KMS-11 (cell line): ENCODE data around the gene SKI.

Experiments used
- H2AFZ ChIP-seq: fragments of 200-600 bp; sonication (generic); 2 replicates; pipeline ENCODE4 v1.6.1; 2016; ENCODE audit warnings: antibody characterized with exemption, mixed run types, low read depth
- H3K27ac ChIP-seq: fragments of 200-600 bp; sonication (generic); 2 replicates; pipeline ENCODE4 v1.6.1; 2016; ENCODE audit warnings: mild to moderate bottlenecking, mixed run types
- H3K27me3 ChIP-seq: fragments of 200-600 bp; sonication (generic); 2 replicates; pipeline ENCODE4 v1.6.1; 2017; ENCODE audit warnings: mild to moderate bottlenecking, low read depth, mixed run types, moderate library complexity; ENCODE audit not compliant: insufficient read depth
- H3K36me3 ChIP-seq: fragments of 200-600 bp; sonication (generic); 2 replicates; pipeline ENCODE4 v1.6.1; 2017; ENCODE audit warnings: mild to moderate bottlenecking, mixed run types; ENCODE audit not compliant: insufficient read depth
- H3K4me1 ChIP-seq: fragments of 200-600 bp; sonication (generic); 2 replicates; pipeline ENCODE4 v1.6.1; 2016; ENCODE audit warnings: mild to moderate bottlenecking, low read depth, mixed run types; ENCODE audit not compliant: poor library complexity, severe bottlenecking
- H3K4me2 ChIP-seq: fragments of 200-600 bp; sonication (generic); 2 replicates; pipeline ENCODE4 v1.7.0; 2016; ENCODE audit warnings: mild to moderate bottlenecking, mixed run types
- H3K4me3 ChIP-seq: fragments of 200-600 bp; sonication (generic); IDR thresholded peaks from 2 replicates; pipeline ENCODE4 v1.6.1; 2017; ENCODE audit warnings: low read depth, low read length, mixed read lengths; ENCODE audit not compliant: insufficient read depth
- H3K79me2 ChIP-seq: fragments of 200-600 bp; sonication (generic); 2 replicates; pipeline ENCODE4 v1.6.1; 2016; ENCODE audit warnings: low read depth, mixed run types; ENCODE audit not compliant: insufficient read depth
- H3K9ac ChIP-seq: fragments of 200-600 bp; sonication (generic); 2 replicates; pipeline ENCODE4 v1.6.1; 2016; ENCODE audit warnings: mild to moderate bottlenecking, mixed run types
- H4K20me1 ChIP-seq: fragments of 200-600 bp; sonication (generic); 2 replicates; pipeline ENCODE4 v1.6.1; 2016; ENCODE audit warnings: mild to moderate bottlenecking, mixed run types; ENCODE audit not compliant: insufficient read depth
- CTCF ChIP-seq: fragments of 200-600 bp; sonication (generic); conservative IDR thresholded peaks from 2 replicates; pipeline ENCODE4 v1.6.1; 2017; ENCODE audit warnings: low read depth, mild to moderate bottlenecking, antibody characterized with exemption, low read length, moderate library complexity, mixed read lengths

Gene SKI

DNA sequence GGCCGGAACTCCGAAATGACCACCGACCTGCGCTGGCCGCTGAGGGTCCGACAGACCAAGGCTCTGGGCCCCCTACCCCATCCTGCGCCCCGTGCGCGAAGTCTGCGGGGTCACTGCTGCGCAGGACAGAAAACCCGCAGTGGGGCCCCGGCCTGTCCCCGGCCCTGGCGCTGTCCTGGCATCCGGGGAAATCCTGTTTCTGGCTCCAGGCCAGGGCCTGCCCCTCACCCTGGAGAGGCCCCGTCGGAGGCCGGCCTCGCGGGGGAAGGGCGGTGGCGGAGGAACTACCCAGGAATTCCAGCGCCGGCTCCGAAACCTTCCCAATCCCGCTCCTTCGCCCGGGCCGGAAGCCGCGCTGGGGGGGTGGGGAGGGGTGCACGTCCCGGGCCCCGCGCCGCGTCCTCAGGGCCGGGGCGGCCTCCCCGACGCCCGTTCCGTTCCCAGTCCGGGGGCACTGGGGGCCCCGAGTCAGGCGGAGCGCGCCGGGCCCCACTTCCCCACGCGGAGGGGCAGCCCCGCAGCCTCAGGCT is 86.2 kb downstream of the SKI start:
- no peak overlapping the region for H2AFZ ChIP-seq
- no peak overlapping the region for H3K27ac ChIP-seq
- no peaks in the 10 kb centered on the region for H4K20me1 ChIP-seq
- H3K27me3 ChIP-seq: peaks cover 34% of the 10 kb centered on the region
- H3K4me1 ChIP-seq: no peaks in the 10 kb centered on the region
- H3K36me3 ChIP-seq: no peaks in the 10 kb centered on the region
- H3K79me2 ChIP-seq: no peaks in the 10 kb centered on the region
- H3K4me2 ChIP-seq: no peak overlapping the region
- no peak for TF ChIP-seq CTCF
- no peak overlapping the region for H3K9ac ChIP-seq
- H3K4me3 ChIP-seq: no peak overlapping the region

- H3K4me1 ChIP-seq: no peaks in the 10 kb centered on the region
- no peak overlapping the region for H3K4me2 ChIP-seq
- H3K36me3 ChIP-seq: no peaks in the 10 kb centered on the region
- H3K9ac ChIP-seq: no peak overlapping the region
- no peaks in the 10 kb centered on the region for H3K79me2 ChIP-seq
- TF ChIP-seq CTCF: no peak; the same call in 1 of the 2 replicates
- H3K27ac ChIP-seq: no peak overlapping the region
- no peaks in the 10 kb centered on the region for H4K20me1 ChIP-seq
- no peak overlapping the region for H2AFZ ChIP-seq
- H3K4me3 ChIP-seq: no peak overlapping the region
- peaks cover 38% of the 10 kb centered on the region for H3K27me3 ChIP-seq
Measured at GRCh38 chr1:2314803-2315673, 86.9 kb downstream of the SKI start.

DNA sequence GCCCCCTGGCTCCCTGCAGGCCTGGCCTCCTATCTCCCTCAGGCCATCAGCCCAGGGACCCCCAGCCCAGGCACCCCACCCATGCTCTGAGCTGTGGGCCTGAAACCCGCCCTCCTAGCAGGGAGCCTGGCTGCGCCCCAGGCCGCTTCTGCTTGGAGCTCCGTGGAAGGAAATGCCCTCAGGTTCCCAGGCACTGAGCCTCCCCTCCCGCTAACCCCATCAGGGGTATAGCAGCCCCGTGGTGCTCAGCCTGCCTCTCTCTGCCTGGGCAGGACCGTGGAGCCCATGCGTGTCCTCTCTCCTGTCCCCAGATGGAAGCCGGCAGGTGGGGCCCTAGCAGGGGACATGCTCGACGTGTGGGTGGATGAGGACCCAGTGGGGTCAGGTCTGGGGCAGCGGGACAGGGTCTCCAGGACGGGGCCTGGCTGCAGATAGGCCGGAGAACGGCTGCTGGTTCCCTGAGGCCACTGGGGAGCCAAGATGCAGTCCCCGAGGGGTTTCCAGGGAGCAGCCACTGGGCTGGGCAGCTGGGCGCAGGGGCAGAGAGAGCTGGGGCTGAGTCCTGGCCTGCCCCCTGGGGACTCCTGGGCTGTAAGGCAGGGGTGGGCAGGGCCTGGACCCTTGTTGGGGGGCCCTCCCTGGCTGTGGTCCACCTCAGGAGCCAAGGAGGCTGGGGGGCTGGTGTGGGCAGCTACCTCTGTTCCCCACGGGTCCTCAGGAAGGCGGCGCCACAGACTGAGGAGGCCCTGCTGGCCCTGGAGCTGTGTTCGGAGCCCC is 87.7 kb downstream of the SKI start:
- no peak overlapping the region for H3K27ac ChIP-seq
- H3K4me2 ChIP-seq: no peak overlapping the region
- no peak overlapping the region for H2AFZ ChIP-seq
- no peak for TF ChIP-seq CTCF
- H3K4me3 ChIP-seq: no peak overlapping the region
- no peaks in the 10 kb centered on the region for H3K79me2 ChIP-seq
- peaks cover 44% of the 10 kb centered on the region for H3K27me3 ChIP-seq
- no peak overlapping the region for H3K9ac ChIP-seq
- H3K36me3 ChIP-seq: no peaks in the 10 kb centered on the region
- H4K20me1 ChIP-seq: no peaks in the 10 kb centered on the region
- H3K4me1 ChIP-seq: no peaks in the 10 kb centered on the region

DNA sequence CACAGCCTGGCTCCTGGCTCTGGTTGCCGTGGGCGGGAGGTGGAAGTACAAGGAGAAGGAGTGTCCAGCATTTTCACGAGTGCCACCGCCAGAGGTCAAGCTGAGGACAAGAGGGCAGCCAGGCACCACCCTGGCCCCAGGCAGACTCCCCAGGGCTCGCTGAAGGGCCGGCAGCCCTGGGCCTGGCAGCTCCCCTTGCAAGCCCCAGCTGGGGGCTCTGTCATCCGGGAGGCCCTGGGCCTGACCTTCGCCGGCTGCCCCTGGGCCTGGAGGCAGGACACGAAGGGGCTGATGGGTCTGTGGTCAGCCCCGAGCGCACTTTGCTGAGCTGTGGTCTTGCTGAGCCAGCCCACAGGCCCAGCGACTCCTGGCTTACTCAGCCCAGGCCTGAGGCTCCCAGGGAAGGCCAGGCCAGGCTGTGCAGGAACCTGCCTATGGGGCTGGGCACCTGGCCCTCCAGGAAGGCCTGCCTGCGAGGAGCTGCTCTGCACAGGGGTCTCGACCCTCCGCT is 88.4 kb downstream of the SKI start:
- no peak overlapping the region for H3K4me3 ChIP-seq
- H3K79me2 ChIP-seq: no peaks in the 10 kb centered on the region
- H3K9ac ChIP-seq: no peak overlapping the region
- no peaks in the 10 kb centered on the region for H3K4me1 ChIP-seq
- TF ChIP-seq CTCF: no peak
- peaks cover 51% of the 10 kb centered on the region for H3K27me3 ChIP-seq
- no peak overlapping the region for H2AFZ ChIP-seq
- H3K36me3 ChIP-seq: no peaks in the 10 kb centered on the region
- H3K27ac ChIP-seq: no peak overlapping the region
- no peaks in the 10 kb centered on the region for H4K20me1 ChIP-seq
- H3K4me2 ChIP-seq: no peak overlapping the region
